HCT116 (cell line): ENCODE results near the gene NR1D2. TPM values are rescaled to one million over a fixed set of nuclear protein-coding genes. Genes with fewer than 3 reads are reported as not detected.

Source experiments
- ATAC-seq: fragments of 200-7000 bp; cut with Tn5 transposase; 2 replicates; pipeline ENCODE4 v1.9.1; 2020; ENCODE audit warnings: mild to moderate bottlenecking, moderate library complexity
- BruUV-seq: library from RNA; stranded (reverse); fragments of 400-500 nt; replicated peaks from 2 replicates; lab custom pipeline; 2021; lab: Mats Ljungman, UMichigan
- CTCF ChIA-PET: fragments of 300-600 bp; sonication (Branson Sonifier 250); formaldehyde crosslinking; loops from one replicate; lab custom pipeline; 2021; ENCODE audit warnings: antibody characterized with exemption; lab: Charles Lee
- POLR2A ChIA-PET: fragments of 300-600, 350-600 bp; sonication (Branson Sonifier 250); formaldehyde crosslinking; loops from one replicate; lab custom pipeline; 2021; ENCODE audit warnings: antibody characterized with exemption; lab: Charles Lee
- RAD21 ChIA-PET, 2 experiments: fragments of 300-600 bp; sonication (Branson Sonifier 250); formaldehyde crosslinking; loops; one replicate each; lab custom pipeline; 2023; ENCODE audit warnings: low total read pairs in 2 of 2; ENCODE audit not compliant: uncharacterized antibody in 2 of 2, unreplicated experiment in 2 of 2, low non-redundant PET in 1 of 2; lab: Charles Lee
- DNase-seq: peaks from one replicate; pipeline ENCODE4 v3.0.0-alpha.2; 2010; ENCODE audit warnings: low read depth, low spot score
- H2AFZ ChIP-seq: fragments of 200-600 bp; shearing (Covaris generic), sonication (generic); 2 replicates; pipeline ENCODE4 v1.6.1; 2017; ENCODE audit warnings: low read depth, mixed run types, mixed read lengths, antibody characterized with exemption, low read length; ENCODE audit not compliant: poor library complexity, severe bottlenecking
- H3K27ac ChIP-seq: 2 replicates; pipeline ENCODE4 v1.5.1; 2012; ENCODE audit warnings: low read depth, low read length
- H3K27me3 ChIP-seq: fragments of 200-600 bp; sonication (generic); 2 replicates; pipeline ENCODE4 v1.6.1; 2016; ENCODE audit warnings: mixed run types, low read length, mixed read lengths; ENCODE audit not compliant: insufficient read depth
- H3K36me3 ChIP-seq, 2 experiments: fragments of 200-500 bp in 1 of 2; fragments of 200-600 bp in 1 of 2; sonication (Bioruptor generic) in 1 of 2; sonication (generic) in 1 of 2; 2 replicates each; pipeline versions ENCODE4 v1.5.1 to v1.6.1; 2014 to 2016; ENCODE audit warnings: low read length in 2 of 2, inconsistent platforms in 1 of 2, mixed read lengths in 1 of 2, mixed run types in 1 of 2; ENCODE audit not compliant: insufficient read depth in 2 of 2, control insufficient read depth in 1 of 2
- H3K4me1 ChIP-seq, 2 experiments: fragments of 200-600 bp in 1 of 2; sonication (generic) in 1 of 2; 2 replicates each; pipeline versions ENCODE4 v1.5.1 to v1.6.1; 2012 to 2017; ENCODE audit warnings: low read length in 2 of 2, inconsistent platforms in 1 of 2, mild to moderate bottlenecking in 1 of 2, mixed read lengths in 1 of 2, mixed run types in 1 of 2, moderate library complexity in 1 of 2; ENCODE audit not compliant: insufficient read depth in 2 of 2, control insufficient read depth in 1 of 2
- H3K4me2 ChIP-seq: fragments of 200-600 bp; sonication (generic); 2 replicates; pipeline ENCODE4 v1.6.1; 2017; ENCODE audit warnings: mixed run types, low read length, mixed read lengths
- H3K4me3 ChIP-seq, 2 experiments: fragments of 200-600 bp in 1 of 2; sonication (generic) in 1 of 2; replicated peaks in 1 of 2; 2 replicates each; pipeline ENCODE4 v1.5.1; 2011 to 2016; ENCODE audit warnings: low read length in 2 of 2, control low read depth in 1 of 2, low read depth in 1 of 2, mild to moderate bottlenecking in 1 of 2, mixed read lengths in 1 of 2, mixed run types in 1 of 2
- H3K79me2 ChIP-seq: fragments of 200-600 bp; sonication (generic); 2 replicates; pipeline ENCODE4 v1.6.1; 2017; ENCODE audit warnings: mild to moderate bottlenecking, mixed run types, low read length, moderate library complexity, mixed read lengths; ENCODE audit not compliant: insufficient read depth
- H3K9ac ChIP-seq: fragments of 200-600 bp; sonication (generic); 2 replicates; pipeline ENCODE4 v1.6.1; 2016; ENCODE audit warnings: low read length, mixed read lengths
- H3K9me2 ChIP-seq: fragments of 200-600 bp; sonication (generic), shearing (Covaris generic); 2 replicates; pipeline ENCODE4 v1.6.1; 2017; ENCODE audit warnings: mixed run types, mild to moderate bottlenecking, moderate library complexity; ENCODE audit not compliant: insufficient read depth
- H3K9me3 ChIP-seq, 2 experiments: fragments of 200-500 bp in 1 of 2; fragments of 200-600 bp in 1 of 2; sonication (Bioruptor generic) in 1 of 2; sonication (generic) in 1 of 2; 2 replicates each; pipeline ENCODE4 v1.6.1; 2014 to 2017; ENCODE audit warnings: low read length in 2 of 2, mixed read lengths in 2 of 2, inconsistent platforms in 1 of 2, low read depth in 1 of 2, mild to moderate bottlenecking in 1 of 2, mixed run types in 1 of 2, moderate library complexity in 1 of 2; ENCODE audit not compliant: control insufficient read depth in 1 of 2, insufficient read depth in 1 of 2
- H4K20me1 ChIP-seq: fragments of 200-600 bp; sonication (generic), shearing (Covaris generic); 2 replicates; pipeline ENCODE4 v1.6.1; 2017; ENCODE audit warnings: mixed run types, mild to moderate bottlenecking, moderate library complexity; ENCODE audit not compliant: insufficient read depth
- EGR1 ChIP-seq: IDR thresholded peaks from 2 replicates; pipeline ENCODE4 v1.6.1; 2012; ENCODE audit warnings: low read depth
- ELF1 ChIP-seq: IDR thresholded peaks from 2 replicates; pipeline ENCODE4 v1.6.1; 2012; ENCODE audit warnings: low read depth, borderline replicate concordance
- SP1 ChIP-seq: IDR thresholded peaks from 2 replicates; pipeline ENCODE4 v1.6.1; 2012; ENCODE audit warnings: low read depth
- SRF ChIP-seq: IDR thresholded peaks from 2 replicates; pipeline ENCODE4 v1.6.1; 2012; ENCODE audit warnings: low read depth
- TCF7L2 ChIP-seq: IDR thresholded peaks from 2 replicates; pipeline ENCODE4 v1.7.0; 2011; ENCODE audit warnings: borderline replicate concordance, inconsistent platforms; ENCODE audit not compliant: insufficient read depth, insufficient read length; ENCODE audit errors: extremely low read depth
- YY1 ChIP-seq: IDR thresholded peaks from 2 replicates; pipeline ENCODE4 v1.6.1; 2011; ENCODE audit warnings: low read length, low read depth, moderate library complexity, mild to moderate bottlenecking; ENCODE audit not compliant: insufficient replicate concordance; ENCODE audit errors: extremely low read depth
- ZFX ChIP-seq: fragments of 450-650 bp; IDR thresholded peaks from 2 replicates; pipeline ENCODE4 v1.6.1; 2017
- intact Hi-C: fragments of 100-400 bp; cut with micrococcal nuclease; formaldehyde crosslinking; loops from 2 replicates; pipeline ENCODE4 v1.10.0; 2022
- total RNA-seq: library from RNA; stranded (reverse); gene quantifications from one replicate; pipeline ENCODE4 v1.2.1, GENCODE V29; 2021; ENCODE audit not compliant: unreplicated experiment
- TF ChIP-seq, protein P1 (sequence below): IDR thresholded peaks from 2 replicates; pipeline ENCODE4 v1.6.1; 2012

Gene NR1D2
- total RNA-seq, 1 experiment from 2014 or later = 60.9 TPM

DNA sequence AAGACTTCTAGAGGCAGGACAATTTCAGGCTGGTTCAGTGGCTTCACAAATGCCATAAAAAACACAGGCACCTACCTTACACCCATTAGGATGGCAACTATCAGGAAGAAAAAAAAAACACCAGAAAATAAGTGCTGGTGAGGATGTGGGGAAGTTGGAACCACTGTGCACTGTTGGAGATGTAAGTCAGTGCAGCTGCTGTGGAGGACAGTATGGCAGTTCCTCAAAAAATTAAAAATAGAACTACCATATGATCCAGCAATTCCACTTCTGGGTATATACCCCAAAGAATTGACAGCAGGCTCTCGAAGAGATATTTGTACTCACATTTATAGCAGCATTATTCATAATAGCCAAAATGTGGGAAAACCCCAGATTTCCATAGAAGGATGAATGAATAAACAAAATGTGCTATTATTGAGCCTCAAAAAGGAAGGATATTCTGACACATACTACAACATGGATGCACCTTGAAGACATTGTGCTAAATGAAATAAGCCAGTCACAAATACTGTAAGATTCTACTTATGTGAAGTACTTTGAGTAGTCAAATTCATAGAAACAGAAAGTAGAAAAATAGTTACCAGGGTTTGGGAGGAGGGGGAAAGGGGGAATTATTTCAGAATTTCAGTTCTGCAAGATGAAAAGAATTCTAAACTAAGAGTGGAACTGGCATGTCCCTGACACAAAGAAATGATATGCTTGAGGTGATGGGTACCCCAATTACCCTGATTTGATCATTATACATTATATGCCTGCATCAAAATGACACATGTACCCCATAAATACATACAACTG is 40.9 kb downstream of the NR1D2 start:
- DNase-seq (no peak), ATAC-seq (no peak)
- H3K9ac ChIP-seq = no peak overlapping the region
- no peaks in the 10 kb centered on the region for H4K20me1 ChIP-seq
- ChIA-PET CTCF (no interaction called here), POLR2A (no interaction called here), RAD21 (no interaction called here)
- no peaks in the 10 kb centered on the region for H3K36me3 ChIP-seq
- intact Hi-C loops = no loop called here
- H3K27me3 ChIP-seq = no peaks in the 10 kb centered on the region
- H3K9me2 ChIP-seq = no peaks in the 10 kb centered on the region
- BruUV-seq = no TSS peak
- no peak overlapping the region for H3K4me3 ChIP-seq
- H3K4me1 ChIP-seq = no peaks in the 10 kb centered on the region
- TF ChIP-seq YY1 (no peak), ELF1 (no peak), TCF7L2 (no peak)
- no peak overlapping the region for H3K4me2 ChIP-seq
- no peak overlapping the region for H3K27ac ChIP-seq
- H3K9me3 ChIP-seq = no peaks in the 10 kb centered on the region
- no peaks in the 10 kb centered on the region for H3K79me2 ChIP-seq
- no peak overlapping the region for H2AFZ ChIP-seq

DNA sequence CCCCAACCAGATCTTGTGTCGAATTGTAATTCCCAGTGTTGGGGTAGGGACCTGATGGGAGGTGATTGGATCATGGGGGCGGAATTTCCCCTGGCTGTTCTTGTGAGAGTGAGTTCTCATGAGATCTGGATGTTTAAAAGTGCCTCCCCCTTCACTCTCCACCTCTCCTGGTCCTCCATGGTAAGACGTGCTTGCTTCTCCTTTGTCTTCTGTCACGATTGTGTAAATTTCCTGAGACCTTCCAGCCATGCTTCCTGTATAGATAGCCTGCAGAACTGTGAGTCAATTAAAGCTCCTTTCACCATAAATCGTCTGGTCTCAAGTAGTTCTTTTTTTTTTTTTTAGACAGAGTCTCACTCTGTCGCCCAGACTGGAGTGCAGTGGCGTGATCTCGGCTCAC is 42.3 kb downstream of the NR1D2 start:
- no peak for DNase-seq
- POLR2A ChIA-PET = interaction anchor here (1.4 kb wide), 1 partner anchor 71 kb away, joined by 3 read pairs; the partner anchor contains the start of genes NKIRAS1 and RPL15
- no peak for TF ChIP-seq ZFX
- TF ChIP-seq SRF = no peak
- no peak for TF ChIP-seq SP1
- TF ChIP-seq, protein P1, sequence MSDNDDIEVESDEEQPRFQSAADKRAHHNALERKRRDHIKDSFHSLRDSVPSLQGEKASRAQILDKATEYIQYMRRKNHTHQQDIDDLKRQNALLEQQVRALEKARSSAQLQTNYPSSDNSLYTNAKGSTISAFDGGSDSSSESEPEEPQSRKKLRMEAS = no peak
- no peak for TF ChIP-seq EGR1
- no peak for TF ChIP-seq YY1
- TF ChIP-seq, all 23 proteins: peak for 0
- BruUV-seq = no TSS peak
- no peak overlapping the region for H3K4me3 ChIP-seq
- no peak overlapping the region for H3K27ac ChIP-seq
- no peaks in the 10 kb centered on the region for H3K9me3 ChIP-seq
- no peaks in the 10 kb centered on the region for H3K36me3 ChIP-seq
- no peaks in the 10 kb centered on the region for H4K20me1 ChIP-seq
- ATAC-seq = no peak
- no peaks in the 10 kb centered on the region for H3K4me1 ChIP-seq
- no peaks in the 10 kb centered on the region for H3K27me3 ChIP-seq
- H3K9me2 ChIP-seq = no peaks in the 10 kb centered on the region
- no peak overlapping the region for H2AFZ ChIP-seq
- ChIA-PET RAD21 (no interaction called here), CTCF (no interaction called here)
- H3K4me2 ChIP-seq = no peak overlapping the region
- intact Hi-C loops = no loop called here
- H3K9ac ChIP-seq = no peak overlapping the region
- H3K79me2 ChIP-seq = no peaks in the 10 kb centered on the region
